ENCODE measurements around the gene SIK2. TPM values are rescaled to one million over a fixed set of nuclear protein-coding genes. Genes with fewer than 3 reads are reported as not detected.
A peak's percentile ranks its signal among the peaks of the same experiment; 100 is the strongest.

The SIK2 gene
- polyA plus RNA-seq, 1 donor from 2014 or later: 9.0 TPM

- Histone ChIP-seq H3K9ac (ENCODE audit: low read length) (no peak overlapping the region), H3K4me3 (ENCODE audit: low read length) (no peak overlapping the region), H3K27ac (ENCODE audit: low read length) (no peak overlapping the region), H2AFZ (ENCODE audit: low read depth, low read length) (no peak overlapping the region), H3K4me2 (ENCODE audit: low read length) (no peak overlapping the region), H3K9me3 (ENCODE audit: low read length) (no peaks in the 10 kb centered on the region), H3K79me2 (replicated peaks; ENCODE audit: insufficient read depth, low read length) (no peaks in the 10 kb centered on the region), H4K20me1 (ENCODE audit: insufficient read depth) (no peaks in the 10 kb centered on the region), H3K36me3 (ENCODE audit: insufficient read depth, low read length) (no peaks in the 10 kb centered on the region), H3K9me2 (ENCODE audit: insufficient read depth, low read length) (no peaks in the 10 kb centered on the region), H3K27me3 (ENCODE audit: insufficient read depth, low read depth, low read length) (no peaks in the 10 kb centered on the region), H3F3A (ENCODE audit: insufficient read depth, low read length, poor library complexity, severe bottlenecking) (no peaks in the 10 kb centered on the region)
- no peak for TF ChIP-seq MXI1 (conservative IDR thresholded peaks at IDR 0.05; ENCODE audit: poor library complexity, severe bottlenecking)
- TF ChIP-seq REST (IDR thresholded peaks at IDR 0.05; ENCODE audit: borderline replicate concordance): no peak
- TF ChIP-seq CTCF (IDR thresholded peaks at IDR 0.05; ENCODE audit: poor library complexity, severe bottlenecking): no peak
- TF ChIP-seq TAF1 (IDR thresholded peaks at IDR 0.05; ENCODE audit: low read depth): no peak
- no peak for TF ChIP-seq POLR2AphosphoS5 (IDR thresholded peaks at IDR 0.05)
- TF ChIP-seq EZH2 (IDR thresholded peaks at IDR 0.05; ENCODE audit: borderline replicate concordance, insufficient read depth, low read length, poor library complexity, severe bottlenecking): no peak
- no peak for TF ChIP-seq RAD21 (conservative IDR thresholded peaks at IDR 0.05)
Measured at GRCh38 chr11:111729831-111730311, 127.6 kb downstream of the SIK2 start.

- Histone ChIP-seq H3K27ac (ENCODE audit: low read length) (peak overlapping the region; percentile 52), H3K79me2 (replicated peaks; ENCODE audit: insufficient read depth, low read length) (no peaks in the 10 kb centered on the region), H3K9ac (ENCODE audit: low read length) (peak overlapping the region; percentile 34), H3K36me3 (ENCODE audit: insufficient read depth, low read length) (no peaks in the 10 kb centered on the region), H2AFZ (ENCODE audit: low read depth, low read length) (no peak overlapping the region), H3F3A (ENCODE audit: insufficient read depth, low read length, poor library complexity, severe bottlenecking) (no peaks in the 10 kb centered on the region), H3K9me3 (ENCODE audit: low read length) (no peaks in the 10 kb centered on the region), H3K4me2 (ENCODE audit: low read length) (no peak overlapping the region), H3K9me2 (ENCODE audit: insufficient read depth, low read length) (no peaks in the 10 kb centered on the region), H3K27me3 (ENCODE audit: insufficient read depth, low read depth, low read length) (no peaks in the 10 kb centered on the region), H4K20me1 (ENCODE audit: insufficient read depth) (no peaks in the 10 kb centered on the region), H3K4me3 (ENCODE audit: low read length) (peak overlapping the region; percentile 4)
- no peak for TF ChIP-seq REST (IDR thresholded peaks at IDR 0.05; ENCODE audit: borderline replicate concordance)
- TF ChIP-seq EP300 (conservative IDR thresholded peaks at IDR 0.05; ENCODE audit: poor library complexity, severe bottlenecking): no peak
- peak; percentile 64 for TF ChIP-seq POLR2AphosphoS5 (IDR thresholded peaks at IDR 0.05)
- no peak for TF ChIP-seq CTCF (IDR thresholded peaks at IDR 0.05; ENCODE audit: poor library complexity, severe bottlenecking)
- TF ChIP-seq EZH2 (IDR thresholded peaks at IDR 0.05; ENCODE audit: borderline replicate concordance, insufficient read depth, low read length, poor library complexity, severe bottlenecking): no peak
- no peak for TF ChIP-seq RAD21 (conservative IDR thresholded peaks at IDR 0.05)
- TF ChIP-seq SMC3 (conservative IDR thresholded peaks at IDR 0.05; ENCODE audit: poor library complexity): no peak
Measured at GRCh38 chr11:111730871-111731591, 128.8 kb downstream of the SIK2 start.

All from neural cell (in vitro differentiated cells).